HepG2 (cell line): ENCODE measurements around the gene OGG1. TPM values are rescaled to one million over a fixed set of nuclear protein-coding genes. Genes with fewer than 3 reads are reported as not detected.
A peak's percentile ranks its signal among the peaks of the same experiment; 100 is the strongest.

ENCODE experiments used
- HBP1 ChIP-seq: IDR thresholded peaks from 2 replicates; pipeline ENCODE4 v1.6.1; 2016; ENCODE audit warnings: low read depth, control low read depth
- HMGXB3 ChIP-seq: sonication (generic); formaldehyde crosslinking; IDR thresholded peaks from 2 replicates; pipeline ENCODE4 v1.4.0; 2020; ENCODE audit warnings: missing genetic modification reagents, borderline replicate concordance
- IRF1 ChIP-seq: sonication (generic); formaldehyde crosslinking; IDR thresholded peaks from 2 replicates; pipeline ENCODE4 v1.4.0; 2020; ENCODE audit warnings: low read depth, mild to moderate bottlenecking, missing genetic modification reagents
- MNT ChIP-seq: fragments of 450-650 bp; IDR thresholded peaks from 2 replicates; pipeline ENCODE4 v1.6.1; 2016
- NFKB2 ChIP-seq: sonication (generic); formaldehyde crosslinking; IDR thresholded peaks from 2 replicates; pipeline ENCODE4 v1.4.0; 2020; ENCODE audit warnings: missing genetic modification reagents, borderline replicate concordance
- REPIN1 ChIP-seq: sonication (generic); formaldehyde crosslinking; IDR thresholded peaks from 2 replicates; pipeline ENCODE4 v1.8.0; 2022; ENCODE audit warnings: missing genetic modification reagents, low read depth, mild to moderate bottlenecking, borderline replicate concordance
- SMARCE1 ChIP-seq: fragments of 450-650 bp; IDR thresholded peaks from 2 replicates; pipeline ENCODE4 v1.6.1; 2017; ENCODE audit warnings: borderline replicate concordance
- SP1 ChIP-seq, 2 experiments: fragments of 450-650 bp in 1 of 2; sonication (generic) in 1 of 2; formaldehyde crosslinking in 1 of 2; IDR thresholded peaks; 2 replicates each; pipeline versions ENCODE4 v1.4.0 to v1.6.1; 2016 to 2020; ENCODE audit warnings: missing genetic modification reagents in 1 of 2
- SP5 ChIP-seq: IDR thresholded peaks from 2 replicates; pipeline ENCODE4 v1.6.1; 2016; ENCODE audit warnings: low read depth, borderline replicate concordance
- TEAD3 ChIP-seq: optimal IDR thresholded peaks from 2 replicates; pipeline ENCODE3; 2016; ENCODE audit warnings: borderline replicate concordance
- THAP7 ChIP-seq: sonication (generic); formaldehyde crosslinking; IDR thresholded peaks from 2 replicates; pipeline ENCODE4 v1.8.1; 2023; ENCODE audit warnings: mild to moderate bottlenecking, missing genetic modification reagents
- WIZ ChIP-seq: sonication (generic); formaldehyde crosslinking; IDR thresholded peaks from 2 replicates; pipeline ENCODE4 v1.5.1; 2020; ENCODE audit warnings: mild to moderate bottlenecking, missing genetic modification reagents
- ZNF276 ChIP-seq: sonication (generic); formaldehyde crosslinking; IDR thresholded peaks from 2 replicates; pipeline ENCODE4 v1.4.0; 2020; ENCODE audit warnings: mild to moderate bottlenecking, low read depth, missing genetic modification reagents
- ZNF547 ChIP-seq: sonication (generic); formaldehyde crosslinking; IDR thresholded peaks from 2 replicates; pipeline ENCODE4 v1.5.1; 2020; ENCODE audit warnings: mild to moderate bottlenecking, missing genetic modification reagents
- ZNF746 ChIP-seq: sonication (generic); formaldehyde crosslinking; IDR thresholded peaks from 2 replicates; pipeline ENCODE4 v1.8.0; 2022; ENCODE audit warnings: mild to moderate bottlenecking, missing genetic modification reagents
- ZNF879 ChIP-seq: sonication (generic); formaldehyde crosslinking; IDR thresholded peaks from 2 replicates; pipeline ENCODE4 v1.8.1; 2023; ENCODE audit warnings: missing genetic modification reagents
- polyA plus RNA-seq, 8 experiments: library from polyadenylated mRNA; depleted of rRNA in 3 of 8; stranded (reverse) in 7 of 8; unstranded in 1 of 8; fragments of >200 nt; fragmentation: Illumina TruSeq in 4 of 8; extraction: Trizol in 4 of 8; gene quantifications; 2 replicates each; pipeline versions ENCODE4 v1.2.1 to v1.2.3, GENCODE V29; 2011 to 2016; ENCODE audit warnings: low read depth in 4 of 8, missing spikeins in 1 of 8, mixed read lengths in 1 of 8; ENCODE audit not compliant: insufficient read depth in 1 of 8
- total RNA-seq, 5 experiments: library from RNA; depleted of rRNA; stranded (reverse); fragments of >200 nt; fragmentation: Illumina TruSeq; extraction: Trizol; gene quantifications; 2 replicates each; pipeline ENCODE4 v1.2.3, GENCODE V29; 2016; ENCODE audit warnings: low read depth in 1 of 5

OGG1 gene
- total and polyA plus RNA-seq, 2 of the 13 experiments (the other 11 are each of a cell fraction or from before 2014, with no cell fraction given), result 28.7 to 33.2 TPM

GRCh38 chr3:9749645-9750555 is at the start of gene OGG1 (continued):
- TF ChIP-seq HMGXB3 (CRISPR knock-in tag) (peak; percentile 24; the same call in 1 of the 2 replicates), IRF1 (CRISPR knock-in tag) (no peak), REPIN1 (CRISPR knock-in tag) (0 out of 2 replicates have a peak, but pooled peaks have one; percentile 33), SP1 (IDR thresholded peaks at IDR 0.05) (no peak), SP1 (CRISPR knock-in tag; IDR thresholded peaks at IDR 0.05) (peak; percentile 41; the same call in 1 of the 2 replicates), SP5 (CRISPR knock-in tag) (peak; percentile 68), NFKB2 (CRISPR knock-in tag) (peak; percentile 66; the same call in 1 of the 2 replicates), MNT (peak; percentile 7; the same call in 1 of the 2 replicates), ZNF547 (peak; percentile 38; the same call in 1 of the 2 replicates), ZNF746 (CRISPR knock-in tag) (no peak), WIZ (CRISPR knock-in tag) (no peak), TEAD3 (CRISPR knock-in tag) (peak; percentile 34), ZNF879 (peak; percentile 34; the same call in 1 of the 2 replicates), ZNF276 (CRISPR knock-in tag) (peak; percentile 48; the same call in 1 of the 2 replicates), HBP1 (no peak), THAP7 (0 out of 2 replicates have a peak, but pooled peaks have one; percentile 51), SMARCE1 (no peak)
